Dermis microvascular lymphatic vessel endothelial cell (primary cell): ENCODE measurements around the gene CIBAR2. TPM values are rescaled to one million over a fixed set of nuclear protein-coding genes. Genes with fewer than 3 reads are reported as not detected.

Source experiments
- DNase-seq, 2 donors: peaks; one replicate each; pipeline versions ENCODE4 v3.0.0 to v3.0.0-alpha.2; 2010; ENCODE audit warnings: low read depth in 2 of 2
- total RNA-seq: library from RNA; depleted of rRNA; stranded (reverse); fragments of >200 nt; gene quantifications from 2 replicates; pipeline ENCODE4 v1.2.1, GENCODE V29; 2014

CIBAR2 gene
- total RNA-seq, 1 donor from 2014 or later = not detected

- DNase-seq = no peak
Measured at GRCh38 chr16:85083051-85083639, 29.1 kb downstream of the CIBAR2 start.

GRCh38 chr16:85082173-85083050 is 29.9 kb downstream of the CIBAR2 start:
- DNase-seq = no peak

GRCh38 chr16:85081765-85082164 is 30.5 kb downstream of the CIBAR2 start:
- DNase-seq = no peak

- no peak for DNase-seq
Measured at GRCh38 chr16:85081038-85081437, 31.2 kb downstream of the CIBAR2 start.

- DNase-seq = no peak
Measured at GRCh38 chr16:85079785-85080570, 32.3 kb downstream of the CIBAR2 start.

GRCh38 chr16:85078952-85079351 is 33.3 kb downstream of the CIBAR2 start:
- DNase-seq = no peak

- DNase-seq = no peak
Measured at GRCh38 chr16:85078226-85078625, 34.0 kb downstream of the CIBAR2 start.

GRCh38 chr16:85077576-85078125 is 34.6 kb downstream of the CIBAR2 start:
- DNase-seq = no peak

- no peak for DNase-seq
Measured at GRCh38 chr16:85077039-85077438, 35.2 kb downstream of the CIBAR2 start.

- no peak for DNase-seq
Measured at GRCh38 chr16:85075236-85075924, 36.9 kb downstream of the CIBAR2 start.

- DNase-seq = no peak
Measured at GRCh38 chr16:85074225-85074914, 37.9 kb downstream of the CIBAR2 start.

- DNase-seq = no peak
Measured at GRCh38 chr16:85072947-85073346, 39.3 kb downstream of the CIBAR2 start.

GRCh38 chr16:85072076-85072860 is 40.0 kb downstream of the CIBAR2 start:
- no peak for DNase-seq

- DNase-seq = no peak
Measured at GRCh38 chr16:85069171-85069570, 43.1 kb downstream of the CIBAR2 start.

GRCh38 chr16:85068746-85069145 is 43.5 kb downstream of the CIBAR2 start:
- no peak for DNase-seq

GRCh38 chr16:85067426-85067825 is 44.8 kb downstream of the CIBAR2 start:
- no peak for DNase-seq

GRCh38 chr16:85067024-85067423 is 45.2 kb downstream of the CIBAR2 start:
- no peak for DNase-seq

- DNase-seq = no peak
Measured at GRCh38 chr16:85066346-85066885, 45.9 kb downstream of the CIBAR2 start.

- DNase-seq = no peak
Measured at GRCh38 chr16:85065099-85065498, 47.2 kb downstream of the CIBAR2 start.

- no peak for DNase-seq
Measured at GRCh38 chr16:85064186-85064585, 48.1 kb downstream of the CIBAR2 start.
